ENCODE results near the gene PSIP1. TPM values are rescaled to one million over a fixed set of nuclear protein-coding genes. Genes with fewer than 3 reads are reported as not detected.

Gene PSIP1
- total RNA-seq, 1 donor from 2014 or later = 41.7 TPM

DNA sequence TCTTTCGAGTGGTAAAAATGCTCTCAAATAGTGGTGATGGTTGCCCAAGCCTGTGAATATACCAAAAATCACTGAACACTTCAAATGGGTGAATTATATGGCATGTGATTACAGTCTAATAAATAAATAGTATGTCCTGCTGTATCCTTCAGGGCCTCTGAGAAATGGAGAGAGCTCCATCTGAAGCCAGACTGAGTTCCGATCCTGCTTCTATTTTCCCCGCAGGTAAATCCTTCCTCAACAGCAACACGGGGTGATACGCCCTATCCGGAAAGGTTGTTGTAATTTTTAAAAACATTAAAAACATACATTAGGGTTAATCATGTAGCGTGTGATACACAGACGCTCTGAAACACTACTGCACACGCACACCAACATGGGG lies 88.8 kb downstream of the PSIP1 start:
- Histone ChIP-seq H3K4me1 (peaks cover 42% of the 10 kb centered on the region), H3K36me3 (peaks cover 24% of the 10 kb centered on the region), H3K27ac (peak overlapping the region; percentile 96), H3K9me3 (no peaks in the 10 kb centered on the region), H3K4me3 (peak overlapping the region; percentile 99), H3K27me3 (ENCODE audit: low read depth) (no peaks in the 10 kb centered on the region)
- ATAC-seq = no peak
- DNase-seq = no peak
- TF ChIP-seq CTCF (IDR thresholded peaks at IDR 0.05) = no peak
- intact Hi-C loops (cut with DNase I) = loop anchor here (10.0 kb wide), 1 partner anchor 207 kb away; no protein-coding TSS in a partner anchor

DNA sequence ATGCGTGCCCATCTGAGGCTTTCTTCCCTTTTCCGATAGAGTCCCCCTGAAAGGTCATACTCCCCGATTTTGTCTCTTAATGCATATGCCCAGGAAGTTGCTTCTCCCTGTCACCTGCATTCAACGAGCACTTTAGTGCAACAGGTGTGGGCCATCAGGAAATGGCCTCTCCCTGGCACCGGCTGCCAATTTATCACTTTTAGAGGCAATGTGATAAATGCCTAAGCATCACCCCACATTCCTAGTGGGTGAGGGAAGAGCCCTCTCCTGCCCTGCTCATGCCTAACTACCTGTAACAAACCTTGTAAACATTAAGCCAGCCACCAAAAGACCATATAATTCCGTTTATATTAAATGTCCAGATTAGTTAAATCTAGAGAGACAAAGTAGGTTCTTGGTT lies 89.2 kb downstream of the PSIP1 start:
- no peak for DNase-seq
- peaks cover 38% of the 10 kb centered on the region for H3K4me1 ChIP-seq
- peaks cover 22% of the 10 kb centered on the region for H3K36me3 ChIP-seq
- no peak overlapping the region for H3K4me3 ChIP-seq
- intact Hi-C loops (cut with DNase I) = loop anchor here (10.0 kb wide), 1 partner anchor 207 kb away; no protein-coding TSS in a partner anchor
- H3K27ac ChIP-seq = peak overlapping the region; percentile 96
- H3K9me3 ChIP-seq = no peaks in the 10 kb centered on the region
- ATAC-seq = no peak
- no peak for TF ChIP-seq CTCF (IDR thresholded peaks at IDR 0.05)
- no peaks in the 10 kb centered on the region for H3K27me3 ChIP-seq (ENCODE audit: low read depth)

DNA sequence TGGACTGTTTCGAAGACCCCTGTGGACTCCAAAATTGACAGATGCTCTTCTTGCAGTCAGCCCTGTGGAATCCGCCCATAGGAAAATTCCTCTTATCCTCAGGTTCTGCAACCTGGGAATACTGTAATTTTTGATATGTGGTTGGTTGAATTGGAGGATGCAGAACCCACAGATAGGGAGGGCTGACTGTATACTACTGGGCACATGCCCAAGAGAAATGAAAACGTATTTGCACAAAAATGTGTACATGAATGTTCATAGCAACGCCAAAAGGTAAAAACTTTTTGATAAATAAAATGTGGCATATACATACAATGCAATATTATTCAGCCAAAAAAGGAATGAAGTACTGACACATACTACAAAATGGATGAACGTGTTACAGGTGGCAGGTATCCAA lies 90.0 kb downstream of the PSIP1 start:
- H3K4me1 ChIP-seq = peaks cover 30% of the 10 kb centered on the region

DNA sequence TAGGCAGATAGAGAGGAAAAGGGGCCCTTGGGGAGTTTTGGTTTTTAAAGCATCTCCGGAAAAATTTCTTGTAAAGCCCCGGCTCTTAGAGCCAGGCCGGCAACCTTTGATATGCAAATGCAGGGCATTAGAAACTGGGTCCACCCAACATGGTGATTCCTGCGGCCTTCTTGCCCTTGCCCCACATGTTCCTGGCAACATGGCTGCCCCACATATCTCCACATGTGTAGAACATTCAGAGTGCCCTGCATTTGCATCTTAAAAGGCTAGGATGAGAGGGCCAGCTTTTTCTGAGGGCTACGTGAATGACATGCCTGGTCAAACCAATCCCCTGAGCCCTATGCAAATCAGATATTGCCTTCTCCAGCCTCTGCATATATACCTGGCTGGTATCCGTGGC lies 93.1 kb downstream of the PSIP1 start:
- Histone ChIP-seq H3K4me1 (peaks cover 5% of the 10 kb centered on the region), H3K4me3 (no peak overlapping the region), H3K27me3 (ENCODE audit: low read depth) (no peaks in the 10 kb centered on the region), H3K27ac (no peak overlapping the region), H3K36me3 (no peaks in the 10 kb centered on the region), H3K9me3 (no peaks in the 10 kb centered on the region)
- intact Hi-C loops (cut with DNase I) = no loop called here
- TF ChIP-seq CTCF (IDR thresholded peaks at IDR 0.05) = no peak
- ATAC-seq (no peak), DNase-seq (no peak)

More for the DNA sequence above, 90.0 kb downstream of the PSIP1 start:
- intact Hi-C loops (cut with DNase I) = loop anchor here (10.0 kb wide), 1 partner anchor 206 kb away; no protein-coding TSS in a partner anchor
- no peak for ATAC-seq
- Histone ChIP-seq H3K27ac (no peak overlapping the region), H3K27me3 (ENCODE audit: low read depth) (no peaks in the 10 kb centered on the region), H3K9me3 (no peaks in the 10 kb centered on the region), H3K4me3 (no peak overlapping the region), H3K36me3 (peaks cover 15% of the 10 kb centered on the region)
- no peak for DNase-seq
- TF ChIP-seq CTCF (IDR thresholded peaks at IDR 0.05) = no peak

DNA sequence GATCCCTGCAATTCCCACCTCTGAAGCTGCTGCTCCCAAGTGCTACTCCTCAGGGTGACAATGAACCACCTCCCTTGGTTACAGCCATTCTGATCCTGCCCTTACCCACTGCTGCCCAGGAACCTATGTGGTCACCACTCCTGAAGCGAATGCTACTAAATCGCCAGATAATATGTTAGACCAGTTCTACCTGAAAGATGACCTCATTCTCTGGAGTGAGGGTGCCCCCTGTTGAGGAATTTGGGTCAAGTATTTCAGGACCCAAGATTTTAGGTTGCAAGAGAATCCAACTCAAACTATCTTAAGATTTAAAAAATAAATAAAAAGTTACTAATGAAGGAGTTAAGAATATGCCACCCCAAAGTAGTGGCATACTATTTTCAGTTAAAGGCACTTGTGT lies 93.9 kb downstream of the PSIP1 start:
- no peak overlapping the region for H3K27ac ChIP-seq
- no peak overlapping the region for H3K4me3 ChIP-seq
- H3K4me1 ChIP-seq = peaks cover 1% of the 10 kb centered on the region
- intact Hi-C loops (cut with DNase I) = no loop called here
- DNase-seq = no peak
- H3K27me3 ChIP-seq (ENCODE audit: low read depth) = no peaks in the 10 kb centered on the region
- H3K9me3 ChIP-seq = no peaks in the 10 kb centered on the region
- ATAC-seq = peak; percentile 75 to 85
- TF ChIP-seq CTCF (IDR thresholded peaks at IDR 0.05) = peak; percentile 46
- H3K36me3 ChIP-seq = no peaks in the 10 kb centered on the region

Other genes with a start within 250 kb of the PSIP1 start
- gene TTC39B, start 203.8 kb downstream of the PSIP1 start, total RNA-seq = 49.2 TPM
- gene SNAPC3, start 88.1 kb downstream of the PSIP1 start, total RNA-seq = 30.7 TPM
- gene CCDC171, start 42.1 kb upstream of the PSIP1 start, total RNA-seq = 2.9 TPM